HG03135 (cell line): ENCODE results near the gene LRRC42.
"Not testable (repeated sequence)": the region's sequence is repeated elsewhere in the genome, so short reads cannot be mapped to it uniquely, and the experiment has no call there.

Experiments
- ATAC-seq: cut with Tn5 transposase; IDR thresholded peaks from one replicate; pipeline ENCODE4 v1.9.1; 2021; ENCODE audit warnings: mild to moderate bottlenecking, moderate library complexity; ENCODE audit not compliant: unreplicated experiment

The LRRC42 gene

DNA sequence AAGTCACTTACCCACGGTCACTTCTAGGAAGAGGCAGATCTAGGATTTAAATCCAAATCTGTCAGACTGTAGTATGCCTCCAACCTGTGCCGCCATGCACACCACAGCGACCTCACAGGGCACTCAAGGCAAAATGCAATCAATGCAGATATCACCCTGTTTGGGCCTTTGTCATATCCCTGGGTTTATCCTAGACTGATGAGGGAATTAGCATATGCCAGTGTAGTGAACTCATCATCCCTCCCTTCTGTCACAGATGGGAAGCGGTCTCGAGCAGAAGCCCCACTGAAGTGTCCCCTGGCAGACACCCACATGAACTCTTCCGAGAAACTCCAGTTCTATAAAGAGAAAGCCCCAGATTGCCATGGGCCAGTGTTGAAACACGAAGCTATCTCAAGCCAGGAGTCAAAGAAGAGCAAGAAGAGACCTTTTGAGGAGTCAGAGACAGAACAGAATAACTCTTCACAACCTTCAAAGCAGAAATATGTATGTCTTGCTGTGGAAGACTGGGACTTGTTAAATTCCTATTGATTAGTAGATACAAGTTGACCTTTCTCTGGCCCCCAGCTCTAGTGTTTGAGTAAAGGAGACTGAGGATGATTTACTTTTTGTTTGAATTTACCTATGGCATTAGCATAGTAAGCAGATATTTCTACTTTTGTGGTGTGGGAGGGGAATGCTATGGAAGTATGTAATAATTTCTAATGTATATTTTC, 21.4 kb downstream of the LRRC42 start:
- ATAC-seq = no peak

DNA sequence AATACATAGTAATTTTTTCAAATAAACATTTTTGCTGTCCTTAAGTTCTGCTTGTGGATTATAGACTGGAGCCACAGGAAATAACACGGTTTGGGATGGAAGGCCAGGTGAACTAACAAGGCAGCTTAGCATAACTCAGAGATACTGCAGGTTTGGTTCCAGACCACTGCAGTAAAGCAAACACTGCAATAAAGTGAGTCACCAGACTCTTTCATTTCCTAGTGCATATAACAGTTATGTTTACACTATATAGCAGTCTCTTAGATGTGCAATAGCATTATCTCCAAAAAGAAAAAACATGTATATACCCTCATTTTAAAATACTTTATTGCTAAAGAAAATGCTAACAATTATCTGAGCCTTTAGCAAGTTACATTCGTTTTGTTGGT, 22.0 kb downstream of the LRRC42 start:
- ATAC-seq = no peak

GRCh38 chr1:53969323-53969722, 23.2 kb downstream of the LRRC42 start:
- not testable (repeated sequence) for ATAC-seq

DNA sequence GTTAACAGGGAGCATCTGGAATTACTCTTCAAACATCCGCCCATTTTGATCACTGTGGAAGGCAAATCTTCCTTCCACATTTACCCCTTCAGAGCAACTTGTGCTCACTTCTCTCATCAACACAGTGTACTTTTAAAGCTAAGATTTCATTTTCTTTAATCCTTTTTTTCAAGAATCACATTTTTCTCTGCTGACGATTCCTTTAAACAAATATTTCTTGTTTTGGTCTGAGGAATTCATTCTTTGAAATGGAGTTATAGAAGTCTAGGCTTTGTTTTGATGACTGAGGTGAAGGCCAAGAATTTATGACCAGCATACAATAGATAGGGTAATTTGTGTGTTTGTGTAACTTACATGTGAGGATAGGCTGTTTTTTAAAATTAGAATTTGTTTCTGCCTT, 25.6 kb downstream of the LRRC42 start:
- no peak for ATAC-seq

DNA sequence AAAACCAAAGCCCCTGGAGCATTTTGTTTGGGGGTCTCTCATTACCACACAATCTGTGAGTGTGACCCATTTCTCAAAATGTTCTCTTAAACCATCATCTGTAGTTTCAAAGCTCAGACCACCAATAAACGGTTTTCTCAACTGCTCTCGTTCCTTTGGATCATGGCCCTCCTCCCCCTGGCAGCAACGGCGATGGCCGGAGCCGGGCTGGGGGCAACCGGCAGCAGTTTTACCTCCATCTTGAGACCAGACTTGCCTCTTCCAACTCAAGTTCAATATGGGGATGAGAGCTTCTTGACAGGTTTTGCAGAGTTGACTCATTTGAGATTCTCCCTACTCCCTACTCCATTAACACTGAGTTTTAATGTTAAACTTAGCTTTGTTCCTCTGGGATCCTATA, 29.7 kb downstream of the LRRC42 start:
- ATAC-seq = no peak

DNA sequence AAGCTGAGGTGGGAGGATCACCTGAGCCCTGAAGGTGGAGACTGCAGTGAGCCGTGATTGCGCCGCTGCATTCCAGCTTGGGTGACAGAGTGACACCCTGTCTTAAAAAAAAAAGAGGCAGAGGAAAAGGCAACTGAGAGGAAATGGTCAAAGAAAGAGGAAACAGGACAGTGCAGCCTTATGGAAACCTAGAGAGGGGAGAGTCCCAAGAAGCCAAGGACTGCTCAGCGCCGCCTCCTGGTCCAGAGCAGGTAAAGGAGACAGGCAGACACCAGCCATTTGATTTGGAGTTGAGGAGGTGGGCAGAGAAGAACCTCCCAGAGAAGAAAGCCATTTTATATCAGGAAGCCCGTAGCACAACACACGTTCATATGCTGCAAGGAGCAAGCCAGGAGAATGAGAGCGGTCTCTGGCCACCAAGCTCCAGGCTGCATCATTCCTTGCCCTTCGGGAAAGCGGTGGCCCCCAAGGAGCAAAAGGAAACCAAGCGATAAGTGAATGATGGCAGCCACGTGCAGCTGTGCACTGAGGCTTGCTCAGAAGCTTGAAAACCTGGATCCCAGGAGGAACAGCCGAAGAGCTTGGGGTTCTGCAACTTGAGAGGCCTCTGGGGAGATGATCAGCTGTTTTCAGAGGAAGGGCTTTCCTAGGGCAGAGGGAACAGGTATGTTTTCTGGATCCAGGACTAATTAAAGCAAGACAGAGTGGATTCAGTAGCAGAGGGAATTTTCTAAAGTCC, 33.7 kb downstream of the LRRC42 start:
- ATAC-seq = no peak

DNA sequence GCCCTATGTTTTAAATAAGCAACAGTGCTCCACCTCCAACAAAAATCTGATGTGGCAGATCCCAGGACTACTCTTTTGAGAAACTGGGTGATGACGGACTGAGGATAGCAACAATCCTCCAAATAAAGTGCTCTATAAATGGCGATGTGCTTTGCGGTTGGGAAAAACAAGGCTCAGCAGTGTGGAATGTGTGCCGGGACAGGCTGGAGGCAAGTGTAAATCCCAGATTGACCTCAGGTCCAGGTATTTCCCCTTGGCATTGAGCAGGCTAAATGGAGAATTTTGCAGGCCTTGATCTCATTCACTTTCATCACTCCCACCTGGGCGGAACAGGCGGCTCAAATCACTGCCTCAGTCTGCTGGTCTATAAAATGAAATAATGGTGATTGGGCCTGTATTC, 35.1 kb downstream of the LRRC42 start:
- no peak for ATAC-seq

DNA sequence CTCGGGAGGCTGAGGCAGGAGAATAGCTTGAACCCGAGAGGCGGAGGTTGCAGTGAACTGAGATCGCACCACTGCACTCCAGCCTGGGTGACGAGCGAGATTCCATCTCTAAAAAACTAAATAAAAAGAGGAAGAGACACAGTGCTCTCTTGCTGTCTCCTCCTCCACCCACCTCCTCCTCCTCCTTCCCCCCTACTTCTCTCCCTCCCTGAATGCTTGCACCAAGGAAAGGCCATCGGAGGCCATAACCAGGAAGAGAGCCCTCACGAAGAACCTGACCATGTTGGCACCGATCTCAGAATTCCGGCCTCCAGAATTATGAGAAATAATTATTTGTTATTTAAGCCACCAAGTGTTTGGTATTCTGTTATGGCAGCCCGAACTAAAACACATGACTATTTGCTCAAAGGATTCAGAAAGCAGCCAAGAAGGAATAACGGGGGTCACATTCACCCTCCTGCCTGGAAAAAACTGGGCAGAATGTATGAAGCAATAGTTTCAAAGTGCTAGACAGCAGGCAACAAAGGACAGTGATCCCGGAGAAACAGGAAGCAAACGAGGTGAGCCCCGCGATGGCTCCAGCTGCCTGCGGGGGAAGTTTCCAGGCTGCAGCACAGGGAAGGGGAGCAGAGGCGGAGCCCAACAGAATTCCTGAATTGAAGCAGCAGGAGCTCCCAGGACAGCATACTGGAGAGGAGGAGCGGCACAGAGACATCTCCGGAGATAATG, 36.0 kb downstream of the LRRC42 start:
- ATAC-seq = no peak

DNA sequence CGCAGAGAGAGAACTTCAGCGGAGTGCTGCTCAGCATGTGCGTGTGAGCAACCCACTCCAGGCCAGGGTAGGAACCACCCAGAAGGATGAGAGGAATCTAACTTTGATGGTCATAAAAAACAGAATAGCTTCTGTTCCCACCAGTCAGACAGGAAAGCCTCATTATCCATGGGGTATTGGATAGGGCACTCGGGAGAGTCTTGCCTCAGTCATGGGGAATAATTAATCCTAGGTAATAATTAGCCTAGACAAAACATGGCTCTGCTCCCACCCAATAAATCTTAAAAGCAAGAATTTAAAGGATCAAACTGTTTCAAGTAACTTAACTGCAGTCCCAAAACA, 36.6 kb downstream of the LRRC42 start:
- ATAC-seq = no peak

- ATAC-seq = no peak
Observed at GRCh38 chr1:53984726-53985125, 38.6 kb downstream of the LRRC42 start.

- no peak for ATAC-seq
Observed at GRCh38 chr1:53986458-53986857, 40.3 kb downstream of the LRRC42 start.

DNA sequence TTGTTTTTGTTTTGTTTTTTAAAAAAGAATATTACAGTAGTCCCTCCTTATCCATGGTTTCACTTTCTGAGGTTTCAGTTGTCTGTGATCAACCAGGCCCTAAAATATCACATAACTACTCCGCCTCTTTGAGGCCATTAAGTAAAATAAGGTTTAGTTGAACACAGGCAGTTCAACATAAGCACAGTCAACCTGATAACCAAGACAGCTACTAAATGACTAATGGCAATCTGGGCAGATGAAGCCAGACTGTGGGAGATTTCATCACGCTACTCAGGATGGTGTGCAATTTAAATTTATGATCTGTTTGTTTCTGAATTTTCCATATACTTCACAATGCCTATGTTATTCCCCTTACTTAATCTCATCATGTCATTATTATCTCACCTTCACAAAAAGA, 41.7 kb downstream of the LRRC42 start:
- ATAC-seq = no peak

DNA sequence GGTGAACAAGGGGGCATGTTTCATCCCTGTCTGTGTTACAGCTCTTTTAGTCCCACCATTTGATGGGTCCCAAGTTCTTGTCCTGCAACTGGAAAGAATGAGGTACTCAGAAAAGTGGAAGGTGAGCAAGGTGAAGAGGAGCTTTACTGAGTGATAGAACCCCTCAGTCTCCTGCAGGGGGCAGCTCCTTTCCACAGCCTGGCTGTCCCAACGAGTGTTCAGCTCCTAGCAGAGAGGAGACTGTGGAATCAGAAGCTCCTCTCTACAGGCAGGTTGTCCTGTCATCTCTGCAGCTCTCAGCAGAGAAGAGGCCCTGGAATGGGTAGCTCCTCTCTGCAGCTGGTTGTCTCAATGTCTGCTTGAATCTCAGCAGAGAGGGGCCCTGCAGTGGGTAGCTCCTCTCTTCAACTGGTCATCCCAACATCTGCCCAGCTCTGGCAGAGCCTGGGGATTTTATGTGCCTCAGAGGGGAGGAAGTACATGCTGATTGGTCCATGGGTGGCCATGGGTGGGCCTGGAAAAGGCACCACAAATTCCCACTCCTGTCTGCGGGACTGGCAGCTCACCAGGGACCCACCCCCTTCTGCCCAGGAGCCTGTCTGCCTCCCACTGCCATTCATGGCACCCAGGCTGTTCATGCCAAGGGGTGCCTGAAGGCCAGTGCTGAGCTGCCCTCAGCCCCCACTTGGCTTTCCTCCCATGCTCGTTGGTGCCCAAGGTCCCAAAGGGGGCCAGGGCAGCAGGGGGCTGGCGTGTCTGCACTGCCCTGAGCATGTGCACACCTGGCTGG, 46.1 kb downstream of the LRRC42 start:
- no peak for ATAC-seq

DNA sequence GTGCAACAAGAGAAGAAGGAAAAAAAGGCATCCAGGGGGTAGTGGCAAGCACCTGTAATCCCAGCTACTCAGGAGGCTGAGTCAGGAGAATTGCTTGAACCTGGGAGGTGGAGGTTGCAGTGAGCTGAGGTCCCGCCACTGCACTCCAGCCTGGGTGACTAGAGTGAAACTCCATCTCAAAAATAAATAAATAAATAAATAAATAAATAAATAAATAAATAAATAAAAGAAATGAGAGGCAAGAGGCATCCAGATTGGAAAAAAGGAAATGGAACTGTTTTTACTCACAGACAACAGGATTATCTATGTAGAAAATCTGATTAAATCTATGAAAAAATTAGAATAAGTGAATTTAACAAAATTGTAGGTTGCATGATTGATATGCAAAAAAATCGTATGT, 48.4 kb downstream of the LRRC42 start:
- ATAC-seq = not testable (repeated sequence)

DNA sequence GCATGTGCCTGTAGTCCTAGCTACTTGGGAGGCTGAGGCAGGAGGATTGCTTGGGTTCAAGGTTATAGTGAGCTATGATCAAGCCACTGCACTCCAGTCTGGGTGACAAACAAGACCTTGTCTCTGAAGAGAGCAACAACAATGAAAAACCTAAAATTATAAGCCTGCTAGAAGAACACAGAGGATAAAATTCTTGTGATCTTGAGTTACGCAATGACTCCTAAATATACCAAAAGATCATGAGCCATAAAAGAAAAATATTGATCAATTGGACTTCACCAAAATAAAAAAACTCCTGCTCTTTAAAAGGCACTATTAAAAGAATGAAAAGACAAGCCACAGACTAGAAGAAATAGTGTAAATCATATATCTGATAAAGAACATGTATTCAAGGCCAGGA, 49.5 kb downstream of the LRRC42 start:
- ATAC-seq = no peak

DNA sequence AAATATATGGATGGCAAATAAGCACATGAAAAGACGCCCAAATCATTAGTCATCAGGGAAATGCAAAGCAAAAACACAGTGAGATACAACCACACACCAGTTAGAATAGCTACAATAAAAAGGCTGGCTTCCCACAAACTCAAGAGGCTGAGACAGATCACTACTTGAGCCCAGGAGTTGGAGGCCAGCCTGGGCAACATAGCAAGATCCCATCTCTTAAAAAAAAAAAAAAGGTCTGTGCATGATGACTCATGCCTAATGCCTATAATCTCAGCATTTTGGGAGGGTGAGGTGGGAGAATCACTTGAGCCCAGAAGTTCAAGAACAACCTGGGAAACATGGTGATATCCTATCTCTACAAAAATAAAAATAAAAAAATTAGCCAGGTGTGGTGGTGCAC, 52.1 kb downstream of the LRRC42 start:
- ATAC-seq = no peak

DNA sequence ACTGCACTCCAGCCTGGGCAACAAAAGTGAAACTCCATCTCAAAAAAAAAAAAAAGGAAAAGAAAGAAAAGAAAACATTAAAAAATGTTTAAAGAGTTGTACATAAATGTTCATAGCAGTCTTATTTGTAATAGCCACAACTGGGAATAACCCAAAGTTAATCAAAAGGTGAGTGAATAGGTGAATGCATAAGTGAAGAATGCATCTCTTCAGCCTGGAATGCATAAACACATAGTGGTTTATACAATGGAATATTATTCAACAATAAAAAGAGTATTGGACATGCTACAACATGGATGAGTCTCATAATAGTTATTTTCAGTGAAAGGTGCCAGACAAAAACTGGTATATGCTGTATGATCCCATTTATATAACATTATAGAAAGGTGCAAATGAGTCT, 53.8 kb downstream of the LRRC42 start:
- ATAC-seq = no peak

DNA sequence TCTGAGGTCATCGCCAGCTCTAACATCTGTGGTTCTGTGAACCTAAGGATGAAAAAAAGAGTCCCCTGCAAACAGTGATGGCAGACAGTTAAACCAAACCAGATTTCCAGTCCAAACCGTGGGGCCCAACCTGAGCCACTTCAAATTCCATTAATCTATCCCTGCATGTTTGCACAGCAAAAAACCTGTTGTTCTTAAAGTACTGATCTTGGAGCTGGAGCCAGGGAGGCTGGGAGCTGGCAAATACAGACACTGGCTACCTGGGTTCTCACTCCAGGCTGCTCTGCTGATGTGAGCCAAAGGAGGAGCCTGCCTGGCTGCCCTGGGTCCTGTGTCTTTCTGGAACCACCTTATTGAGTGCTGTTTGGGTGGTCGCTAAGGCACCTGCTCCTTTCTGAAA, 55.4 kb downstream of the LRRC42 start:
- no peak for ATAC-seq

GRCh38 chr1:54002544-54003248, 56.5 kb downstream of the LRRC42 start:
- ATAC-seq = no peak

GRCh38 chr1:54003249-54003646, 57.1 kb downstream of the LRRC42 start:
- no peak for ATAC-seq
